Bronchial epithelial cell (primary cell): ENCODE results near the gene NACC2. TPM values are rescaled to one million over a fixed set of nuclear protein-coding genes. Genes with fewer than 3 reads are reported as not detected.
A peak's percentile ranks its signal among the peaks of the same experiment; 100 is the strongest.

Source experiments
- DNase-seq: peaks from one replicate; pipeline ENCODE4 v3.0.0-alpha.2; 2010; ENCODE audit warnings: low read depth
- FAIRE-seq: peaks from 2 replicates; lab custom pipeline; 2011; peaks lifted over from hg19 to GRCh38; lab: Jason Lieb, UNC
- H3K27me3 ChIP-seq: 2 replicates; pipeline ENCODE4 v1.5.1; 2011; ENCODE audit warnings: low read length; ENCODE audit not compliant: control insufficient read depth, insufficient read depth
- H3K36me3 ChIP-seq: 2 replicates; pipeline ENCODE4 v1.5.1; 2011; ENCODE audit warnings: low read length; ENCODE audit not compliant: control insufficient read depth, insufficient read depth
- H3K4me3 ChIP-seq: 2 replicates; pipeline ENCODE4 v1.5.1; 2011; ENCODE audit warnings: mild to moderate bottlenecking, low read depth, low read length, control low read depth
- CTCF ChIP-seq: IDR thresholded peaks from 2 replicates; pipeline ENCODE4 v1.5.1; 2011; ENCODE audit warnings: mild to moderate bottlenecking, moderate library complexity, low read length, control low read depth, inconsistent platforms; ENCODE audit not compliant: insufficient read depth, severe bottlenecking
- total RNA-seq: library from RNA; depleted of rRNA; stranded (reverse); fragments of >200 nt; gene quantifications from 2 replicates; pipeline ENCODE4 v1.2.1, GENCODE V29; 2014

Gene NACC2
- total RNA-seq, 1 donor from 2014 or later, result 7.6 TPM

DNA sequence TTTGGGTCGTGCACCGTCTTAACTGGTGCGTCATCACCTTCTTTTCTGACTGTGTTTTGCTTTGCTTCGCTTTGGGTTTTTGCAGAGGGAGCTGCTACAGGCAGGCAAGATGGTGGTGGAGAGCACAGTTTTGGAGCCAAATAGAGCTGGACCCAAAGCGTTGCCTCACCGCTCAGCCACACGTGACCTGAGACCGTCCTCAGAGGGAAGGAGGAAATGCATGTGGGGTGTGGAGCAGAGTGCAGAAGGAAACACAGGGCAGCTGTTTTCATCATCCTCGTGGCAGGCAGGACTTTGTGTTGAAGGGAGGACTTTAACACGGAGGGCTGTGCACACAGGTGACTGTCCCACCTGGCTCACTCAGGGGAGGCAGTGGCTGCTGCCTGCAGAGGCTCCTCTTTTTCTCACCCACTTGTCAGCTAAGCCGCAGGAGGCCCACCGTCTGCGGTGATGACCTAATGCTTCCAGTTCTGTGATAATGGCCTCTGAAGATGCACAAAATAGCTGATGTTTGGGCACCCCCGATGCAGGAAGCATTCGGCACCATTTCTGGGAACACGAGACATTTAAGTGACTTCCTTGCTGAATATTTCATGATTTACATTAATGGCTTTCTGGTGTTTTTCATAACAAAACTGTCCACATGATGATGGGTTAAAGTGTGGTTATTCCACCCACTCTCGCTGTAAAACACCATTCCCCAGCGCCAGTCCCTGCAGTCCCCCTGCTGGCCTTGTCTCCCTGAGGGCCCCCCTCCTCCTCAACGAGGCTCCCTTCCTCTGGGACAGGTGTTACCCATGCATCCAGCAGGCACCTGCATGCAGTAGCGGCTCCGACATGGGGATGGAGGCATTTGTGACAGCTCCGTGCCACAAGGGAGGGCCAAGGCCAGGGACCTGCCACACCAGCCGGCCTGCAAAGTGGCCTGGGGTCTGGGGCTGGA is 121.5 kb downstream of the NACC2 start:
- Histone ChIP-seq H3K27me3 (peaks cover 4% of the 10 kb centered on the region), H3K4me3 (no peak overlapping the region), H3K36me3 (no peaks in the 10 kb centered on the region)
- no peak for TF ChIP-seq CTCF
- DNase-seq (no peak), FAIRE-seq (no peak)

- FAIRE-seq (no peak), DNase-seq (peak; percentile 71)
- H3K4me3 ChIP-seq, result no peak overlapping the region
- peaks cover 4% of the 10 kb centered on the region for H3K27me3 ChIP-seq
- no peak for TF ChIP-seq CTCF
- H3K36me3 ChIP-seq, result no peaks in the 10 kb centered on the region
Observed at GRCh38 chr9:135971892-135972291, 123.2 kb downstream of the NACC2 start.

DNA sequence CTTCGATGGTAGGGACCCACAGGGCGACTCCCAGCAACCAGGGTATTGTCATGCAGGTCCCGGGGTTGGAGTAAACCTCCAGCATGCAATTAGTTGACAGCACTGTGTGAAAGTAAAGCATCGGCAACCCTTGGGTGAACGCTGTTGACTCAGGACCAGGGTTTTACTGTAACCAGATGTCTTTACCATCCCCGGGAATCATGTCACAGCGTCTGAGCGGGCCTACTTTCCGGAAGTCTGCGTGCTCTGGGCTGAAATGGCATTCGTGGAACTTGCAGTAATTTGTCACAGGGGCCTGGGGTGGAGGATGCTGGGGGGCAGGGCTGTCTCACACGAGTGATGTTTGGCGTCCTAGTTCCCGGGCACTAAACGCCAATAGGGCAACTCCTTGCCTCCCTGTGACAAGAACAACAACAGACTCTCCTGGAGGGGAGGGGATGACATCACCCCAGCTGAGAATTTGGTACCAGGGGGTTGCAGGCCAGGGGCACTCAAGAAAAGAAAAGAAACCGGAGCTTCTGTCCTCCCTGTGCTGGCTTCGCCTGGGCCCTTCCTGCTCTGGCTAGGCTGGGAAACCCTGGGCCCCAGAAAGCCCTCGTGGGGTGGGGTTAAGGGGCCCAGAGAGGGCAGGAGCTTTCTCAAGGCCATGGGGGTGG is 123.8 kb downstream of the NACC2 start:
- Histone ChIP-seq H3K4me3 (no peak overlapping the region), H3K36me3 (no peaks in the 10 kb centered on the region), H3K27me3 (peaks cover 4% of the 10 kb centered on the region)
- FAIRE-seq (no peak), DNase-seq (no peak)
- TF ChIP-seq CTCF, result no peak

GRCh38 chr9:135970128-135970815 is 124.8 kb downstream of the NACC2 start:
- Histone ChIP-seq H3K36me3 (no peaks in the 10 kb centered on the region), H3K4me3 (no peak overlapping the region), H3K27me3 (peaks cover 4% of the 10 kb centered on the region)
- no peak for TF ChIP-seq CTCF
- no peak for FAIRE-seq
- no peak for DNase-seq

- H3K36me3 ChIP-seq, result no peaks in the 10 kb centered on the region
- DNase-seq (no peak), FAIRE-seq (no peak)
- no peak overlapping the region for H3K4me3 ChIP-seq
- TF ChIP-seq CTCF, result no peak
- H3K27me3 ChIP-seq, result peaks cover 4% of the 10 kb centered on the region
Observed at GRCh38 chr9:135969064-135969683, 125.9 kb downstream of the NACC2 start.
